Inflammatory macrophage treated with lipopolysaccharide for 4 hours (primary cell): Measurements from ENCODE around the gene A1BG.
"Not testable (repeated sequence)": the region's sequence is repeated elsewhere in the genome, so short reads cannot be mapped to it uniquely, and the experiment has no call there.

ENCODE experiments used
- DNase-seq: peaks from one replicate; pipeline ENCODE4 v3.0.0-alpha.2; 2020

A1BG gene

DNA sequence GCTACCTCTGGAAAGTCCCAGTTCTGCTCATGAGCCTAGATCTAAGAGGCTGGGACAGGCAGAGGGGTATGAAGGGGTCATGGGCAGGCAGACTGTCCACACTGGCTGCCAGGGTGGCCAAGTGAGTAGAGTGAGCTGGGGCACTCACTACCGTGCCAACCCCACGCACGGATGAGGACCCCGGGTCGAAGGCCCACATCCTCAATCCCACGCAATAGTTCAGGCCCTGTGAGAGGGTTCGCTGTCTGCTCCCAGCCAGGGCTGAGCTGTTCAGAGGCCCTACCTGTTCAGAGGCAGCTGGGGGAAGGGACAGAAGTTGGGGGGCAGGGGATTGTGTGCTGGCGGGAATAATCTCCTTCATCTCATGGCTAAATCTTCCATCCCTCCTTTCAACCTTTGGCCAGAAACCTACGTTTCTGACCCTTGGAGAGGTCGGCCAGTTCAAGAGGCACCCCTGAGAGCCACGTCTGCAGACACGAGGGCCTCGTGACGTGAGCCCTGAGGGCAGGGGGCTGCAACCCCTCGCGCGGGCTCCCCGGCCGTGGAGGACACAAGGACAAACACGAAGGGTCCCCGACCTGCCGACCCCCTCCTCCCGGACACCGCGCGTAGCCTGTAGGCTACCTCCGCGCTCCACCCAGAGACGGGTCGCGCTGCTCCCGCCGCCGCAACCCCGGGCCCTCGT, 32.7 kb upstream of the A1BG start:
- DNase-seq, result no peak

DNA sequence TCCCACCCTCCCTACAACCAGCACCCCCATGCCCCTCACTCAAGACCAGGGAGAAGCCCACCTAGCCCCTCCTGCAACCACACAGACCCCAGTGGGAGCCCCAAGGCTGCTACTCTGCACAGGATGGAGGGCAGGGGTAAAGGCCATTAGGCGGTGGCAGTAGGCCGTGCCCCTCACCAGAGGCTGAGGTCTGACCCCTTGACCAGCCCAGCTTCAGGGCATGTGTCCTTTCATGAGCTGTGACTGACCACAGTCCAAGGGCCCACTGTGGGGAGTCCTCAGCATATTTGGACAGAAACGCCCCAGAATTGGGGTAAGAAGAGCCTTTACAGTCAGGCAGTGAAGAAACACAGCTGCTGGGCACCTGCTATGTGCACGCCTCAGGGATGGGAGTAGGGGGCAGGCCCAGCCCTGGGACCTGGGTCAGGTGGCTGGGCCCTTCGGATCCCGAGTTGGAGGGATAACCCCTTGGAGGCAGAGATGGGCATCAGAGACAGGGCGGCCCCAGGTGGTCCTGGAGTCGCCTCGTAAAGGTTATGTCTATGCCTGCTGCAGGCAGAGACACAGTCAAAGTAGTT, 32.1 kb upstream of the A1BG start:
- no peak for DNase-seq

DNA sequence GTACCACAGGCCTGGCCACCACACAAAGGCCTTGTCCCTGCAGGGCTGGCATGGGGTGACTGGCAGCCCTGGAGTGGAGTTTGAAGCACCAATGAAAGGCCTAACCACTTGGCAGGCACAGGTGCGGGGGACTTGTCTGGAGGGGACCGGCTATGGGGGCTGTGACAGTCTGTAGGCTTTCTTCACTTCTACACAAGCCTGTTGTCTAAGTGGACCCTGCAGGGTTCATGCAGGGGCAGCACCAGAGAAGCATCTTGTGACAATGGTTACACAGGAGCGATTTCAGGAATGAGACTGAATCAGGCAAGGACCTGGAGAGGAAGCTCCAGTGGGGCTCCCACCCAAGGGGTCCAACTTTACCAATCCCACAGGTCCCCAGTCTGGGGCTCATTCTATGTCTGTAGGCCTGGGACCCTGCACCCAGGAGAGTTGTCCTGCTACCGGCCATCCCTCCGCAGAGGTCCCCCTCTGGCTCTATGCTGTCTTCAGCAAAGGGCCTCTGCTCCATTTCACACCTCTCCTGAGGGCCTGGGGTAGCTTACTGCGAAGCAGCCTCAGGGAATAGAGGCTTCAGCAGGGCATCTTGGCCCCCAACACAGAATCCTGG, 29.8 kb upstream of the A1BG start:
- DNase-seq, result no peak

DNA sequence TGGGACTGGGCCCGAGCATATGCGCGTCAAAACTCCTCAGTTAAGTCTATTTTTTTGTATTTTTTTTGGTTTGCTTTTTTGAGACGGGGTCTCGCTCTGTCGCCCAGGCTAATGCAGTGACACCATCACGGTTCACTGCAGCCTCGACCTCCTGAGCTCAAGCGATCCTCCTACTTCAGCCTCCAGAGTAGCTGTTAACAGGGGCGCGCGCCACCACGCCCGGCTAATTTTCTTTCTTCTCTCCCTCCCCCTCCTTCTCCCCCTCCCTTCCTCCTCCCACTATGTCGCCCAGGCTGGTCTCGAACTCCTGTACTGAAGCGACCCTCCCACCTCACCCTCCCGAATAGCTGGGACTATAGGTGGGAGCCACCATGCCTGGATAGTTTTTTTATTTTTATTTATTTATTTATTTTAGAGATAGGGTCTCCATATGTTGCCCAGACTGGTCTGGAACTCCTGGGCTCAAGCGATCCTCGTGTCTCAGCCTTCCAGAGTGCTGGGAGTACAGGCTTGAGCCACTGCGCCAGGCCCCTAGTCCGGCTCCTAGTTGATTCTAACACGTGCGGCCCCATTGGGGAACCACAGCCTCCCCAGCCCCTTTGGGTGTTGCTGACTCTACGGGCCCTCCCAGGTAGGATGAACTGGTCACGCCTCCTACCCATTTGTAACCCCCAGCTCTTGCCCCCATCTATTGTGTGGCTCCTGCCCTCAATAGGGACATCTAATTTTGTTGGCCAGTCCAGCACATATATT, 28.3 kb upstream of the A1BG start:
- no peak for DNase-seq

DNA sequence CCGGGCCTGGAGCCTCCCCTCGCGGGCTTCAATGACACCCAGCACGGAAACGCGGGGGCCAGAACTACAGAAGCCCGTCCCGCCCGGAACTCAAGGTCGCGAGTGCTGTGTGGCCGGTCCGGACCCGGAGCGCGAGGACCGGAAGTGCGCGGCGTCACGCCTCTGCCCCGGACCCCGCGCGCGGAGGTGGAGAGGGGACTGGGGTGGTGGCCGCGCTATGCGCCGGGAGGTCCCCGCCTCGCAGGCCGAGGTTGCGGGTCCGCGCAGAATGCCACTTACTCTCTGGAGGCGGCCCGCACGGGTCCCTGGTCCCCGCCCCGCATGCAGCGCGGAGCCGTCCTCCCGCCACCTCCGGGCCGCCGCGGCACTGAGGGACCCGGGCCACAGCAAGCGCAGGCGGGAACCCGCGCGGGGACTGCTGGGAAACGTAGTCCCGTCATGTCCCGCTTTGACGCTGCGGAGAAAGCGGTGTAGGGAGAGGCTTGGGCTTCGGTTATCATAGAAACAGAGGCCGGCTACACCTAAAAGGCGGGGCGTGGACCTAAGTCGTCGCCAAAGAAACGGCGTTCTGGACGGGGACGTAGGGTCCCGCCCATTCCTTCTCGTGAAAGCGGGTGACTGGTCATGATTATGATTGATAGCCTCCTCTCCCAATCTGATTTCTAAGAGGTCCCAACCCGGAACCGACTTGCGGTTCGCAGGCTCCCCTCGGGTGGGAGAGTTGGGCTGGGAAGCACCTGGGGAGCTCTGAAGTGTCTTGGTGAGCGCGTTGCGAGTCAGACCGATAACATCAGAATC, 27.6 kb upstream of the A1BG start, which contains the start of gene ZNF837:
Gene ZNF837, minus strand, starts transcription at position 369 of the 798 bp plus-strand sequence. CDS start 11,698 bp downstream, outside the sequence.
- peak; percentile 100 for DNase-seq

DNA sequence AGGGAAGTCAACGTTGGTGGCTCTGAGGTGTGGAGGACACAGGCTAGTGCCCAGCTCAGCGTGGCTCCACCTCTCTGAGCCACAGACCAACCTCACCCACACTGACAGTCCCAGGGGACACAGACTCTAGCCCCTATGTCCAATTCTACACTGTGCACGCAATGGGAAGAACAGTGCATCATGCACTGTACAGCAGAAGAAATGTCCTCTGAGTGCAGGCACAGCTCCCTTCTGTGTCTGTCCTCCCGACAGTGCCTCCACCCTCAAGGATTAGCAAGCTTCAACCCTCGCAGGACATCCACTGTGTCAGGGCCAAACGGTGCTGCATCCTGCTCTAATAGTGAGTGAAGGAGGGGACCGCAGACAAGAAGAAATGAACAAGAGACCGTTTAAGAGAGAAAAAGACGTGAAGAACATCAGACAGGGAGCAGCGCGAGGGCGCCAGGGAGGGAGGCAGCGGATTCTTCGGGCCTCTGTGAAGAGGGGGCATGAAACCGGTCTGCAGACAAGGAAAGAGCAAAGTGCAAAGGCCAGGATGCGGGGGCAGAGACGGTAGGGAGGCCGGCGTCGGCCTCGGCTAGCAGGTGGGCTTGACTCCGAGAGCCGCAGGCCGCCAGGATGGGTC, 26.9 kb upstream of the A1BG start:
- DNase-seq, result no peak

DNA sequence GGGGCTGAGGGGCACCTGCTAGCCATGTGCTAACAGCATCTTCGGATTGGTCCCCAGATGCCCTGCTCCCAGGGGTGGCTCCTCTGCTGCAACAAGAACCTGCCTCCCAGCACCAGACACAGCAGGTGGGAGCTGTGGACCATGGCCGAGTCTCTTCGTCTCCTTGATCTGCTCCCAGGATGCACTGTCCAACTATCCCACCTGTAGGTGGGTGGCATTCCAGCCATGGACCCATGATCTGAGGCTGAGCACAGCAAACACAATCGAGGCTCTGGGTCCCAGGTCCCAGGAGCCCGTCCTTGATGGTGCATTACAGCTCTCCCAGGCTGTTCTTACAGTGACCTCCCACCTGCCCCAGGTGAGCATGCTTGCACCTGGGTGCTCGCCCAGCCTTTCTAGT, 26.0 kb upstream of the A1BG start:
- DNase-seq, result no peak

DNA sequence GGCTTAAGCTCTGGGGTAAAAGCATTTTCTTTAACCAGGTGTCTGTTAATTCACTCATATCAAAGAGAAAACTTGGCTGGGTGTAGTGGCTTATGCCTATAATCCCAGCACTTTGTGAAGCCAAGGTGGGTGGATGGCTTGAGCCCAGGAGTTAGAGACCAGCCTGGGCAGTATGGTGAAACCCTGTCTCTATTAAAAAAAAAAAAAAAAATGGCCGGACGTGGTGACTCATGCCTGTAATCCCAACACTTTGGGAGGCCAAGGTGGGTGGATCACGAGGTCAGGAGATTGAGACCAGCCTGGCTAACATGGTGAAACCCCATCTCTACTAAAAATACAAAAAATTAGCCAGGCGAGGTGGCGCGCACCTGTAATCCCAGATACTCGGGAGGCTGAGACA, 23.4 kb upstream of the A1BG start:
- DNase-seq, result not testable (repeated sequence)

DNA sequence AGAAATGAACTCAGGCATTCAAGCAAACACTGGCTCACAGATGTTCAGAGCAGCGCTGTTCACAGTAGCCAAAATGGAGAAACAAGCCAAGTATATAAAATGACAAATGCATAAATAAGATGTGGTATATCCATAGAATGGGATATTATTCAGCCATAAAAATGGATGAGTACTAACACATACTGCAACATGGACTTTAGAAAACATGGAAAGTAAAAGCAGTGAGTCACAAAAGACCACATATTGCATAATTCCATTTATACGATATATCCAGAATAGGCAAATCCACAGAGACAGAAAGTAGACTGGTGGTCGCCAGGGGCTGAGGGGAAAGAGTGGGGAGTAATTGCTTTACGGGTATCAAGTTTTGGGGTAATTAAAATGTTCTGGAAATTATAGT, 20.9 kb upstream of the A1BG start:
- DNase-seq, result peak; percentile 62

DNA sequence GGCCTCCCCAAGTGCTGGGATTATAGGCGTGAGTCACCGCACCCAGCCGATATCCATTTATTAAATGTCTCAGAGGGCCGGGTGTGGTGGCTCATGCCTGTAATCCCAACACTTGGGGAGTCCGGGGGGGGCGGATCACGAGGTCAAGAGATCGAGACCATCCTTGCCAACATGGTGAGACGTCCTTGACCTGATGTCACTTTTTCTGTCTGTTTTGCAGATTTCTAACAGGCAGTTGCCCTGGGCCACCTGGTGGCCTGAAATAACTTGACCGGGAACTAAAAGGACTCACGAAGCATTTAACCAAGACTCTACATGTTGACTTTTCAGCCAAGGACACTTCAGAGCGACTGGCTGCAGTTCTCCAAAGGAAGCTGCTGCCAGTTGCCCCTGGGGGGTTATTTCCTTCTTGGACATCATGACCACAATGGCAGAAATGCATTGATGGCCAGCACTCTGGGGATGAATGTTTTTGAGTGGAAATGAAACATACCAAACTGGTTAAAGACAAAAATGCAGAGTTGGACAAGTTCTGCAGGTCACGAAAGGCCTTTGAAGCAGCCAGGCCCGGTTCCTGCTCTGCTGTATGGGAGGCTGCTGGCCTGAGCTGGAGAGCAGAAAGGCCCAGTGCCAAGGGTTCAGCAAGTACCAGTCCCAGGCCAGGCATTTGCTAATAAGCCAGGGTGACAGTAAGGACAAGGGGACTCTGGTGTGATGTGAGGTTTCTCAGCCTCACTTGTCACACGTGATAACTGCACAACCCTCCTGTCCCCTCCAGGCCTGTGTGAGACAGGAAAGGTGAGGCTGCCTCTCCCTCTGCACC, 19.2 kb upstream of the A1BG start:
- no peak for DNase-seq

DNA sequence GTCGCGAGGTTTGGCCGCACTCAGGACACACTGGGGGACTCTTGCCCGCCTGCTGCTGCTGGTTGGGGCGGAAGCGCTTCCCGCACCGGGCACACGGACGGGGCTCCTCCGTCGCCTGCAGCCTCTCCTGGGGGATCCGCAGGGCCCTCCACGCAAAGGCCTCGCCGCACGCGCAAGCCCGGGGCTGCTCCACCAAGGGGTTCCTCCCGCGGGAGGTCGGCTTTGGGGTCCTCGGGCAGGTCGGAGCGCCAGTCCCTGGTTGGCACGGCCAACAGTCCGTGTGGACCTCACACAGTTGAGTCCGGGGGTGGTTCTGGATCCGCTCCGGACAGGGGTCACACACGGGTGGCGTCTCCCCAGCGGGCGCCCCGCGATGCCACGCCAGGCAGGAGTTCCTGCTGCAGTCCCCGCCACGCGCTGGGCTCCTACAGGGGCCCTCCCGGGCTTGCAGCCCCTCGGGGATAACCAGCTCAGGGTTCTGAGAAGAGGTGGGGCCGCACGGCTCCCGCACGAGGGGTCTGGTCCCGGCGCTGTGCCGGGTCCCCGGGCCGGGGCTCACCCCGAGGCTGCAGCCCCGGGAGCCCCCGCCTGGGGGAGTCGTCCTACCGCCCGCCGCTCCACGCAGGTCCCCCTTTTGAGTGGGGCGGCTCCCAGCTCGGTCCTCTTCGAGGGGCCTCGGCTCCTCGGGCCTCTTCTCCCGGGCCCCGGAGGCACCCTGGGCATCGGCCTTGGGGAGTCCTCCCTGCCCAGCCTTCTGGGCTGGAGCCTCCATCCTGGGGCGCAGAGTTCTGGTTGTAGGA, 15.5 kb upstream of the A1BG start:
- no peak for DNase-seq

DNA sequence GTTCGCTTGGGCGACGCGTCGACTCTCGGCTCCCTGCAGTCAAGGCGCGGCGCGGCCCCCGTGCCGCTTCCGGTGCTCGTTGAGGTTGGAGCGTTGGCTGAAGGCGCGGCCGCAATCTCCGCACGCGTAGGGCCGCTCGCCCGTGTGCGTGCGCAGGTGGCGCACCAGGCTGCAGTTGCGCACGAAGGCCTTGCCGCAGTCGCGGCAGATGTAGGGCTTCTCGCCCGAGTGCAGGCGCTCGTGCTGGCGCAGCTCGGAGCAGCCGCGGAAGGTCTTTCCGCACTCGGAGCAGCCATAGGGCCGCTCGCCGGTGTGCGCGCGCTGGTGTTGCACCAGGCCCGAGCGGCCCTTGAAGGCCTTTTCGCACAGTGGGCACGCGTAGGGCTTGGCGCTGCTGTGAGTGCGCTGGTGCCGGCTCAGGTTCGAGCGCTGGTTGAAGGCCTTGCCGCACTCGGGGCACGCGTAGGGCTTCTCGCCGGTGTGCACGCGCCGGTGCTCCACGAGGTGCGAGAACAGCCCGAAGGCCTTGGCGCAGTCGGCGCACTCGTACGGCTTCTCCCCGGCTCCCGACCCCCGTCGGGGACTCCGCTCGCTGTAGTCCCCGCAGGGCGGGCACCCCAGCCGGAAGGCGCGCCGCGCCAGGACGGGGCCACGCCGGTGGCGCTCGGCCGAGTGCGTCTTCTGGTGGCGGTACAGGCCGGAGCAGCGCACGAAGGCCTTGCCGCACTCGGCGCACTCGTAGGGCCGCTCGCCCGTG, 14.6 kb upstream of the A1BG start:
- no peak for DNase-seq

DNA sequence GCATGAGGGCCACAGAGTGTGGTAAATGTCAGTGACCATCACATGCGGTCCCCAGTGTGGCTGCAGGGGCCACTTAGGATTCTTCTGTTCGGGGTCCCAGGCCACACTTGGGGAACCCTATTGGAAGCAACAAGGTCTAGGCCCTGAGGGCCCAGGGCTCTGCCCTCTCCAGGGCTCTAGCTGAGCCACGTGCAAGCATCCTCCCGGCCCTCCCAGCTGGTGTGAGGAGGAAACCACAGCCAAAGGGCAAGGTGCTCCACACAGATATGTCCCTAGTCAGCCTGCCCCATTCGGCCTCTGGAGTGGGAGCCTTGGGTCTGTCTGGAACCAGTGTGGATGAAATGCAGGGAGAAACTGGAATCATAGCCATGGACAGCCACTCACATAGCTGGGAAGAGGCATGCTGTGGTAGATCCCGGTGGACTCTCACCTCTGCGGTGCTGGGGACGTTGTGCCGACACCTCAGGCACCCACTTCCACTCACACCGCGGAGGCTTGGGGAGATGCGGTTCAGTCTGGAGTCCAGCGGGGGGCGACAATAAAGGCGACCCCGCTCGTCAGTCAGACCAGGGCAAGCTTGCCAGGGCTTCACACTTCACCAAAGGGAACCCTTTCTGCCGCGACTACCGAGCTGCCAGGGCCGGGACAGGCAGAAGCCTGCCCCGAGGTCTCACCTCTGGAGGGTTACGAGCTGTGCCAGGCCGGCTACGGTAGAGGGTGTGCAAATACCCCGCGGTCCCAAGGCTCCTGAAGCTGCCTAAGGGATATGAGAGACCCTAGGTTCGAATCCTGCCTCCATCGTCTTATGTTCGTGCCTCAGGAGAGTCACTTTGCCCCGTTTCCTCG, 13.5 kb upstream of the A1BG start:
- no peak for DNase-seq

DNA sequence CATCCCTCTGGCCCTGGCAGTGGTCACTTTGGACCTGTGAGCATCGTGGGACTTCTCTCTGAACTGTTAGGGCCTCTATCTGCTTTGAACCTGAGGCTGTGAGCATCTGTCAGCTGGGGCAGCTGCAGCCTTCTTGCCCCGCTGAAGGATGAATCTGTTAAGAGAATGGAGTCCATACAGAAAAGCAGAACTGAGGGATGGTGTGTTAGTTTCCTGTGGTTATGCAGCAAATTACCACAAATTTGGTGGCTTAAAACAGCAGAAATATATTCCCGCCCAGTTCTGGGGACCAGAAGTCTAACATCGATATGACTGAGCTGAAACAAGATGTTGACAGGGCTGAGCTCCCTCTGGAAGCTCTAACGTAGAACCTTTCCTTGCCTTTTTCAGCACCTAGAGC, 10.9 kb upstream of the A1BG start:
- DNase-seq, result peak; percentile 27

DNA sequence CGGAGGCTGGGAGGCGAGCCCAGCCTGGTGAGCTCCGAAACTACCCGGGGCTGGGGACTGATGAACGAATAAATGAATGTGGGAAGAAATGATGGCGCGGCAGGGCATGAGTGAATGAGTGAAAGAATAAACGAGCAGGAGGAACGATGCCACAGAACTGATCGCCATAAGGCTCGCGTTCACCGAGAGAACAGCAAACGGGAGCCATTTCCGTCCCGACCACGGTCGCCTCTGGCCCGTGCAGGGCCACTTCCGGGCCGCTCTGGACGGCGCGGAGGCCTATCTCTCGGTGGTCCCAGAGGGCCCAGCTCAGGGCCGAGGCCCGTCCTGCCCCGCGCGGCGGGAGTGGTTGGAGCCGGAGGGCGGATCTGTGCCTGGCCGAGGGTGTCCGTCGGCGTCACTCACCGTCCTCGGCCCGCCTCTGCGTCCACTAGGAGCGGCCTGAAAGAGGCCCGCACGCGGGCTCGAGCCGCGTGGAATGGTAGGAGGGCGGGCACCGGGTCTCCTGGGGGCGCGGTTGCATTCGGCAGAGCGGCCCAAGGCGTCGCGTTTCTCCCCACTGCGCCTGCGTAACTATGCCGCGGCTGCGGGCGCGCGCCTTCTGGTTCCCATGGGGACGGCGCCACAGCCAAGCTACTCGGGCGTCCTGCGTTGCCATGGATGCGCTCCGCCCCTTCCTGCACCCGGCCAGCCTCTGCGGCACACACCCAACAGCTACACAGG, 9.1 kb upstream of the A1BG start, which contains the start of gene ZNF497:
Gene ZNF497, minus strand, starts transcription at position 480 of the 723 bp plus-strand sequence. CDS start 5,116 bp downstream, outside the sequence.
- peak; percentile 97 for DNase-seq

DNA sequence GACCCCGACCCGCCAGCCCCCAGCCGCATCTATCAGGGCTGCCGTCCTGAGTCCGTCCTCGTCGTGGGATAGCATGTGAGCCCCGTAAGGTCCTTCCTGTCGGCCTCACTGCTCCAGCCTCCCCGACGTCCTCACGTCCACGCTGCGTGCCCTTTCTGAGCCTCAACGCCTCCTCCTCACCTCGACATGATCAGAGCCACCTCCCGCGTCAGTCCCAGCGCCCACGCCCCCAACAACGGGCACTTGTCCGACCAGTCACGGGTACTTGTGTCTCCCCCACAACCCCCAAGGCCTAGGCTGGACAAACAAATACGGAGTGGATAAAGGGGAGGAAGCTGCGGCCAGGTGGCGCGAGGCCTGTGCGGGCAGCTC, 8.6 kb upstream of the A1BG start:
- DNase-seq, result peak; percentile 38

DNA sequence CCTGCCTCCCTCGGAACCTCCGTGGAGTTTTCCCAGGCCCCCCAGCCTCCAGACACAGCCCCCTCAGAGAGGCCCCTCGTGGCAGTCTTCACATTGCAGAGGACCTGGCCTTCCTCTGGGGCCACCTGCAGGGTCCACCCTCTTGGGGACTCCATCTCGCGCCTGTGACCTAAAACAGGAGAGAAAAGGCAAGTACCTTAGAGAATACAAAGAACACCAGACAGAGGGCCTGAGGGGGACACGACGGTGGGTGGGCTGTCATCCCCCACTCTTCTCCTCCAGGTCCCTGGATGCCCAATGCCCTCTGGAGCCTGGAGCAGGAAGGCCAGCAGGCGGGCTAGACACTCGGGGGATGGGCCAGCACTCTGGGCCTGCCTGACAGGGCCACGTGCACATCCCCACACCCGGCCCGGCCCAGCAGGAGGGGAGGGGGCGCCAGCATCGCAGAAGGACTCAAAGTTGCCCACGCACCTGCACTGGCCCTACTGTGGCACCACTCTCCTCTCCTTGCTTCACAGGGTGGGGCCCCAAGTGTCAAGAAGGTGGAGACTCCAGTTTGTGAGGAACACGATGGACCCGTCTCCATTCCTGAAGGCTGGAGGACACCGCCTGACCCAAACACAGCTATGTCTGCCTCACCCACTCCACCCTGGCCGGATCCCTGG, 4.3 kb upstream of the A1BG start:
- no peak for DNase-seq
